ENCODE results near the gene FCMR. TPM values are rescaled to one million over a fixed set of nuclear protein-coding genes. Genes with fewer than 3 reads are reported as not detected.
A peak's percentile ranks its signal among the peaks of the same experiment; 100 is the strongest.

The FCMR gene
- total and polyA plus RNA-seq, 9 of the 15 experiments (the other 6 are each of a cell fraction or from before 2014, with no cell fraction given), result 0.11 to 0.82 (median 0.20) TPM; not detected in 5

- TF ChIP-seq FOXO4 (CRISPR knock-in tag; IDR thresholded peaks at IDR 0.05) (0 out of 2 replicates have a peak, but pooled peaks have one; percentile 64), RFX1 (IDR thresholded peaks at IDR 0.05) (no peak), ZNF609 (CRISPR knock-in tag; IDR thresholded peaks at IDR 0.05; ENCODE audit: borderline replicate concordance) (0 out of 2 replicates have a peak, but pooled peaks have one; percentile 62), DNMT1 (IDR thresholded peaks at IDR 0.05) (no peak), ZZZ3 (IDR thresholded peaks at IDR 0.05) (no peak), CEBPB (tag; IDR thresholded peaks at IDR 0.05) (no peak), JUND (IDR thresholded peaks at IDR 0.05; ENCODE audit: borderline replicate concordance, low read depth, low read length) (peak; percentile 59), JUND (tag; IDR thresholded peaks at IDR 0.05; ENCODE audit: borderline replicate concordance, low read depth, low read length) (no peak), BHLHE40 (IDR thresholded peaks at IDR 0.05; ENCODE audit: low read length) (0 out of 2 replicates have a peak, but pooled peaks have one; percentile 35), TRIM28 (IDR thresholded peaks at IDR 0.05) (0 out of 2 replicates have a peak, but pooled peaks have one; percentile 46), FOSL1 (tag; conservative IDR thresholded peaks at IDR 0.05) (no peak), ZBTB49 (CRISPR knock-in tag; IDR thresholded peaks at IDR 0.05; ENCODE audit: borderline replicate concordance) (no peak), BRF2 (IDR thresholded peaks at IDR 0.05; ENCODE audit: borderline replicate concordance, insufficient read depth, insufficient read length) (no peak), SRSF3 (IDR thresholded peaks at IDR 0.05; ENCODE audit: insufficient read depth, low read length) (no peak), HDAC8 (tag; IDR thresholded peaks at IDR 0.05) (peak; percentile 60; the same call in 1 of the 2 replicates)
These were observed 14.3 kb downstream of the FCMR start (continued) for GRCh38 chr1:206907304-206907991.

All from K562 (cell line).